ENCODE results near the gene MMP20.

Gene MMP20

DNA sequence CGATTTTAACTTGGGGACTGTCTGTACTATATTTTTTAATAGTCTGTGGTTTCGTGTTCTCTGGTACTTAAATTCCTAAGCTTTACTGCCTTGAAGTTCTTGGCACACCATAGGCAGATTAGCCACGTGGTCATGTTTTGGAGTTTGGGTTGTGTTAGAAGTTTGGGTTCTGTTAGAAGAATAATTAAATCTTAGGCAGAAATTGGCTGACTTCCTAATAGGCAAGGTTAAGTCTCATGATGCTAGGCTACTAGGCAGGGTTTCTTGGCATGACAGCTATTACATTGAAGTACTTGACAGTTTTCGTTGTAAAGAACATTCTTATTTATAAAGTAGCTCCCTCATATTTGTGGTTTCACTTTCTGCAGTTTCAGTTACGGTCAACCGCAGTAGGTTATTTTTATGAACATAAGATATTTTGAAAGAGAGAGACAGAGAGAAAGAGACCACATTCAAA is 64.5 kb downstream of the MMP20 start:
- H3K4me1 ChIP-seq (ENCODE audit: control insufficient read depth, insufficient read depth, low read length), result no peaks in the 10 kb centered on the region; the same call in 1 of the 2 replicates
- no peaks in the 10 kb centered on the region for H3K36me3 ChIP-seq (ENCODE audit: control insufficient read depth, insufficient read depth, low read length)
- H3K9me3 ChIP-seq (ENCODE audit: control insufficient read depth, insufficient read depth, low read length), result no peaks in the 10 kb centered on the region
- DNase-seq (ENCODE audit: low read depth, low spot score), result no peak
- WGBS (ENCODE audit: insufficient coverage, insufficient read length), result no CpG with 5 or more reads among the region's 6 CpGs
- no peaks in the 10 kb centered on the region for H3K27me3 ChIP-seq (ENCODE audit: control insufficient read depth, insufficient read depth, low read length)
- H3K4me3 ChIP-seq (ENCODE audit: low read length), result no peak overlapping the region
- no peak overlapping the region for H3K27ac ChIP-seq (ENCODE audit: low read length)

GRCh38 chr11:102559839-102560238 is 65.3 kb downstream of the MMP20 start:
- DNase-seq (ENCODE audit: low read depth, low spot score), result no peak
- H3K36me3 ChIP-seq (ENCODE audit: control insufficient read depth, insufficient read depth, low read length), result no peaks in the 10 kb centered on the region
- no peaks in the 10 kb centered on the region; the same call in 1 of the 2 replicates for H3K4me1 ChIP-seq (ENCODE audit: control insufficient read depth, insufficient read depth, low read length)
- H3K27ac ChIP-seq (ENCODE audit: low read length), result no peak overlapping the region
- no peaks in the 10 kb centered on the region for H3K9me3 ChIP-seq (ENCODE audit: control insufficient read depth, insufficient read depth, low read length)
- H3K27me3 ChIP-seq (ENCODE audit: control insufficient read depth, insufficient read depth, low read length), result no peaks in the 10 kb centered on the region
- H3K4me3 ChIP-seq (ENCODE audit: low read length), result no peak overlapping the region

DNA sequence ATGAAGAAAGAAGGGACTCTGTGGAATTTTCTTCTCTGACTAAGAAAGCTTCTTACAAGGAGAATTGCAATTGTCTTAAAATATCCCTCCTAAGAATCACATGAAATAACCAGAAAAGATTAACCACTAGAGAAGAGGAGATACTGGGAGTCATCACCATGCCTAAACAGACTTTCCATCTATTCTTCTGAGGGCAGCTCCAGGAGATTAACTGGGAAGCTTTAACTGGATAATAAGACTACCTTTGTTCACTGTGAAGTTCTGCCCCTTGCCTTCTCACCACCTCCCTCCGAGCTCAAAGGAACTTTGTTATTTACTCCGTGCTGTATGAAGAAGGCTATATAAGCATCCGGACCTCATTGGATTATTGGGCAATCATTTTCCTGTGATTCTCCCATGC is 70.0 kb downstream of the MMP20 start:
- Histone ChIP-seq H3K9me3 (ENCODE audit: control insufficient read depth, insufficient read depth, low read length) (no peaks in the 10 kb centered on the region), H3K4me3 (ENCODE audit: low read length) (no peak overlapping the region), H3K27me3 (ENCODE audit: control insufficient read depth, insufficient read depth, low read length) (no peaks in the 10 kb centered on the region), H3K4me1 (ENCODE audit: control insufficient read depth, insufficient read depth, low read length) (peaks cover 1% of the 10 kb centered on the region; the same call in 1 of the 2 replicates), H3K36me3 (ENCODE audit: control insufficient read depth, insufficient read depth, low read length) (no peaks in the 10 kb centered on the region), H3K27ac (ENCODE audit: low read length) (no peak overlapping the region)
- DNase-seq (ENCODE audit: low read depth, low spot score), result no peak
- WGBS (ENCODE audit: insufficient coverage, insufficient read length), result no CpG with 5 or more reads among the region's 3 CpGs

- no peak for DNase-seq (ENCODE audit: low read depth, low spot score)
- Histone ChIP-seq H3K36me3 (ENCODE audit: control insufficient read depth, insufficient read depth, low read length) (no peaks in the 10 kb centered on the region), H3K9me3 (ENCODE audit: control insufficient read depth, insufficient read depth, low read length) (no peaks in the 10 kb centered on the region), H3K4me3 (ENCODE audit: low read length) (no peak overlapping the region), H3K4me1 (ENCODE audit: control insufficient read depth, insufficient read depth, low read length) (peaks cover 1% of the 10 kb centered on the region; the same call in 1 of the 2 replicates), H3K27ac (ENCODE audit: low read length) (no peak overlapping the region), H3K27me3 (ENCODE audit: control insufficient read depth, insufficient read depth, low read length) (no peaks in the 10 kb centered on the region)
- no CpG with 5 or more reads among the region's 5 CpGs for WGBS (ENCODE audit: insufficient coverage, insufficient read length)
Measured at GRCh38 chr11:102553835-102554282, 71.3 kb downstream of the MMP20 start.

DNA sequence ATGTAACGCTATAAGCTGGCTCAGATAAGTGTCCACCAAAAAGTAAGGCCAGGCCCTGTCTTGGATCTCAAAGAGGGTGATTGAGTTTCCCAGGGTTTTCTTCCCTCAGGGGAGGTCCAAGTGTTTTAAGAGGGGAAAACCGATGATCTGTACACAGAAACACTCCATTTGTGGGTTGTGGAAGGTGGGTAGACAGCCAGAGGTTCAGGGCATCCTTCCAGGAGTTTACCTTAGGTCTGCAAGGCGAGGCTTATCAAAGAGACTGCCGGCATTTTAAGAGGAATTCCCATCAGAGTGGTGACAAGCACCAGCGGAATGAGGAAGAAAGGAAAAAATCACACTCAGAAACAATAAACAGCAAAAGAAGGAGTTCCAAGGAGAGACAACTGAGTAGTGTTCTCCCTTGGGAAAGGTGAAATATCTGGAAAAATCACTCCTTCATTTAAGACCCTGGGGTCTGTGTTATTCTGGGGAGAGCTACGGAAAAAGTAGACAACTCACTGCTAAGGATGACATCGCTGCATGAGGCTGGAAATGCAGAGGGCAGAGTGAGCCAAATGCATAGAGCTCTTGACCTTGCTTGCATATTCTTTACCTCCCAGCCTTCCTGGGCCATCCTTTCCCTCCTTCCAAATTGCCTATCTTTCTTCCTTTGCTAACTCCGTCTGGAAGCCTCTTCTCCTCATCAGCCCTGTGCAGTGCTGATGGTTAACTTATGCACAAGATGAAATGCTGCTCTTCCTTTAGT is 72.5 kb downstream of the MMP20 start:
- DNase-seq (ENCODE audit: low read depth, low spot score), result no peak
- Histone ChIP-seq H3K4me1 (ENCODE audit: control insufficient read depth, insufficient read depth, low read length) (peaks cover 1% of the 10 kb centered on the region; the same call in 1 of the 2 replicates), H3K27me3 (ENCODE audit: control insufficient read depth, insufficient read depth, low read length) (no peaks in the 10 kb centered on the region), H3K27ac (ENCODE audit: low read length) (no peak overlapping the region), H3K4me3 (ENCODE audit: low read length) (no peak overlapping the region), H3K9me3 (ENCODE audit: control insufficient read depth, insufficient read depth, low read length) (no peaks in the 10 kb centered on the region), H3K36me3 (ENCODE audit: control insufficient read depth, insufficient read depth, low read length) (no peaks in the 10 kb centered on the region)
- WGBS (ENCODE audit: insufficient coverage, insufficient read length), result no CpG with 5 or more reads among the region's 8 CpGs

GRCh38 chr11:102552020-102552419 is 73.1 kb downstream of the MMP20 start:
- no peak overlapping the region for H3K4me3 ChIP-seq (ENCODE audit: low read length)
- no CpG with 5 or more reads among the region's 2 CpGs for WGBS (ENCODE audit: insufficient coverage, insufficient read length)
- H3K36me3 ChIP-seq (ENCODE audit: control insufficient read depth, insufficient read depth, low read length), result no peaks in the 10 kb centered on the region
- H3K27ac ChIP-seq (ENCODE audit: low read length), result no peak overlapping the region
- peaks cover 1% of the 10 kb centered on the region; the same call in 1 of the 2 replicates for H3K4me1 ChIP-seq (ENCODE audit: control insufficient read depth, insufficient read depth, low read length)
- H3K27me3 ChIP-seq (ENCODE audit: control insufficient read depth, insufficient read depth, low read length), result no peaks in the 10 kb centered on the region
- DNase-seq (ENCODE audit: low read depth, low spot score), result no peak
- H3K9me3 ChIP-seq (ENCODE audit: control insufficient read depth, insufficient read depth, low read length), result no peaks in the 10 kb centered on the region

DNA sequence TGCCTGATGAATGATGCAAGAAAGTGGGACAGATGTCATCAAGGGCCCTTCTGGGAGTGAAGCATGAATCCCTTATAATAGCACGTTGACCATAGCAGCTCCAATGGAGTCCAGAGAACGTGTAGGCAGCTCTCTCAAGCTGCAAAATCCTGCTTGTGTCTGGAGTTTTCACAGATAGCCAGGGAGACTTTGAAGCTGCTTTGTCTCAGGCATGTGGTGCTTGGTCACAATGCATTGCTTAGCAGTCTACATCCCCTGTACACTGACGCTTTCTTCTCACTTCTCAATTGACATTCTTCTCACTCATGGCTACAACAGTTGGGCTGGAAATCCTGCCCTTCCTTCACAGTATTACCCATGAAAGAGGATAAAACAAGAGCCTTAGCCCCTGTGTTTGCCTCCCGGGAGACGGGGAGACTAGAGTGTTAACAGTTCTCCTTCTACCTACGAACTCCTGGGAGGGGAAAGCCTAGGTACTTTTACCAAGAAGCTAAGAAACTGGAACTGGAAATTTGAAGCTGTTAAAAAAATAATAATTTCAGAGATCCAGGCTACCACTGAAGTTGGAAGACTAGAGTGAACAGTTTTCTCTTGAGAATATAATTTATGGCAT is 73.9 kb downstream of the MMP20 start:
- no peak overlapping the region for H3K27ac ChIP-seq (ENCODE audit: low read length)
- no CpG with 5 or more reads among the region's 6 CpGs for WGBS (ENCODE audit: insufficient coverage, insufficient read length)
- H3K4me3 ChIP-seq (ENCODE audit: low read length), result no peak overlapping the region
- no peaks in the 10 kb centered on the region for H3K9me3 ChIP-seq (ENCODE audit: control insufficient read depth, insufficient read depth, low read length)
- no peaks in the 10 kb centered on the region for H3K36me3 ChIP-seq (ENCODE audit: control insufficient read depth, insufficient read depth, low read length)
- no peaks in the 10 kb centered on the region for H3K27me3 ChIP-seq (ENCODE audit: control insufficient read depth, insufficient read depth, low read length)
- DNase-seq (ENCODE audit: low read depth, low spot score), result no peak
- H3K4me1 ChIP-seq (ENCODE audit: control insufficient read depth, insufficient read depth, low read length), result peaks cover 1% of the 10 kb centered on the region; the same call in 1 of the 2 replicates

DNA sequence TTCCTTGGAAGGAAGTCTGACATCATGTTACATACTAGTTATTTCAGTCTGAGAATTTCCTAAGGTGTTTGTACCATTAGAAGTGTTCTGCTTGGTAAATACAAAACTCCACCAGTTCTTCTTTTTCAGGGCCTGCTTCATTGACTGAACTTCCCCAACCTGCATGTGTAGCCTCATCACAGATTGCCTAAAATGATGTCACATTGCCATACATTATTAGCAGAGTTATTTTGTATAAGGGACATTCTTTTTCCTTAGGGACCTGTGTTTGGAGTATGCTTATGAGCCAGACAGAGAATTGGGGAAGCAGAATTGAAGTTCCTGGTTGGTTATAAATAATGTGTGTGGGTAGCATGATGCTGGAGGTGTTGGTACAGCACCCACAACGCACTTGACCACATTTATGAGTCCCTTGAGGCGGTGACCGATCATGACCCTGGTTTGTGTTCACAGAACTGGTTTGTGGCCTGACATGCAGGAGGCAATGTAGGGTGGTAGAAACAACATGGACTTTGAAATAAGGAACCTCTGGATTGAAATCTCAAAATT is 78.1 kb downstream of the MMP20 start:
- Histone ChIP-seq H3K27me3 (ENCODE audit: control insufficient read depth, insufficient read depth, low read length) (no peaks in the 10 kb centered on the region), H3K4me1 (ENCODE audit: control insufficient read depth, insufficient read depth, low read length) (0 out of 2 replicates have a peak, but pooled peaks cover under 1% of the 10 kb centered on the region), H3K4me3 (ENCODE audit: low read length) (no peak overlapping the region), H3K27ac (ENCODE audit: low read length) (no peak overlapping the region), H3K36me3 (ENCODE audit: control insufficient read depth, insufficient read depth, low read length) (no peaks in the 10 kb centered on the region), H3K9me3 (ENCODE audit: control insufficient read depth, insufficient read depth, low read length) (no peaks in the 10 kb centered on the region)
- no peak for DNase-seq (ENCODE audit: low read depth, low spot score)
- WGBS (ENCODE audit: insufficient coverage, insufficient read length), result no CpG with 5 or more reads among the region's 3 CpGs

DNA sequence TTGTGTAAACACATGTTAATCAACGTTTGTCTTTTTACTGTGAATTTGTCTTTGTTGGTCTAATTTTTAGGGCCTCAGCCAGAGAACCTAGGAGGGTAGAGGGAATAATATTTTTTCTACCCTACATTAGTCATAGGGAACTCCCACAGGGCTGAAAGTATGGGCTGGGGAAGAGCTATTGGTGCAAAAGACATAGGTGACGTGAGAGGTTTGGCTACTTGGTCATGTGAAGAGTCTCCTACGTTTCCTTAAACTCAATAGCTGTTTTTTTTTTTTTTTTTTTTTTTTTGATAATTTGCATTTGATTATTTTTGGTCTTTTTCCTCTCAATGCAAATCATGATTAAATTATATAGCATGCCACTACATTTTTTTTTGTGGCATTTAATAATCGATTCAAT is 78.7 kb downstream of the MMP20 start:
- H3K27me3 ChIP-seq (ENCODE audit: control insufficient read depth, insufficient read depth, low read length), result no peaks in the 10 kb centered on the region
- no peak for DNase-seq (ENCODE audit: low read depth, low spot score)
- H3K4me3 ChIP-seq (ENCODE audit: low read length), result no peak overlapping the region
- no CpG with 5 or more reads among the region's 4 CpGs for WGBS (ENCODE audit: insufficient coverage, insufficient read length)
- H3K4me1 ChIP-seq (ENCODE audit: control insufficient read depth, insufficient read depth, low read length), result no peaks in the 10 kb centered on the region
- no peaks in the 10 kb centered on the region for H3K36me3 ChIP-seq (ENCODE audit: control insufficient read depth, insufficient read depth, low read length)
- H3K27ac ChIP-seq (ENCODE audit: low read length), result no peak overlapping the region
- no peaks in the 10 kb centered on the region for H3K9me3 ChIP-seq (ENCODE audit: control insufficient read depth, insufficient read depth, low read length)

GRCh38 chr11:102545701-102546100 is 79.4 kb downstream of the MMP20 start:
- Histone ChIP-seq H3K27me3 (ENCODE audit: control insufficient read depth, insufficient read depth, low read length) (no peaks in the 10 kb centered on the region), H3K4me1 (ENCODE audit: control insufficient read depth, insufficient read depth, low read length) (no peaks in the 10 kb centered on the region), H3K27ac (ENCODE audit: low read length) (no peak overlapping the region), H3K4me3 (ENCODE audit: low read length) (no peak overlapping the region), H3K9me3 (ENCODE audit: control insufficient read depth, insufficient read depth, low read length) (no peaks in the 10 kb centered on the region), H3K36me3 (ENCODE audit: control insufficient read depth, insufficient read depth, low read length) (no peaks in the 10 kb centered on the region)
- WGBS (ENCODE audit: insufficient coverage, insufficient read length), result no CpG with 5 or more reads among the region's 4 CpGs
- no peak for DNase-seq (ENCODE audit: low read depth, low spot score)
